Activated B cell treated with CpG ODN at 0.5 μM for 24 hours (primary cell): ENCODE measurements around the gene TMEM108. TPM values are rescaled to one million over a fixed set of nuclear protein-coding genes. Genes with fewer than 3 reads are reported as not detected.

ENCODE experiments used
- ATAC-seq: fragments of 200-7000 bp; cut with Tn5 transposase; one replicate; pipeline ENCODE4 v1.10.0; 2021; ENCODE audit warnings: low read depth, mild to moderate bottlenecking, moderate library complexity
- CTCF ChIA-PET: fragments of 350-600 bp; sonication (Branson Sonifier 250); formaldehyde crosslinking; loops from one replicate; lab custom pipeline; 2021; ENCODE audit warnings: antibody characterized with exemption; lab: Charles Lee
- POLR2A ChIA-PET: fragments of 350-600 bp; sonication (Branson Sonifier 250); formaldehyde crosslinking; loops from one replicate; lab custom pipeline; 2021; ENCODE audit warnings: antibody characterized with exemption; lab: Charles Lee
- DNase-seq: peaks from one replicate; pipeline ENCODE4 v3.0.0; 2022
- H3K27ac Mint-ChIP-seq: one replicate; pipeline ENCODE4 v1.8.0; 2020; ENCODE audit warnings: mixed read lengths
- H3K27me3 Mint-ChIP-seq: one replicate; pipeline ENCODE4 v1.8.0; 2021; ENCODE audit warnings: mixed read lengths
- H3K36me3 Mint-ChIP-seq: one replicate; pipeline ENCODE4 v1.8.0; 2021; ENCODE audit warnings: low read depth, mixed read lengths
- H3K4me1 Mint-ChIP-seq: one replicate; pipeline ENCODE4 v1.8.0; 2021; ENCODE audit warnings: mixed read lengths
- H3K4me3 Mint-ChIP-seq: one replicate; pipeline ENCODE4 v1.8.0; 2020; ENCODE audit warnings: mild to moderate bottlenecking, mixed read lengths
- H3K9me3 Mint-ChIP-seq: one replicate; pipeline ENCODE4 v1.8.0; 2020; ENCODE audit warnings: mixed read lengths
- intact Hi-C: fragments of 100-400 bp; cut with micrococcal nuclease; formaldehyde crosslinking; loops from one replicate; pipeline ENCODE4 v1.15.1; 2024
- total RNA-seq: library from RNA; stranded (reverse); gene quantifications from 2 replicates; pipeline ENCODE4 v1.2.3, GENCODE V29; 2022
- TF ChIP-seq, protein P1 (sequence below): fragments of 200-600 bp; IDR thresholded peaks from one replicate; pipeline ENCODE4 v1.8.0; 2022; ENCODE audit warnings: antibody characterized with exemption, mild to moderate bottlenecking

The TMEM108 gene
- total RNA-seq, 1 donor from 2014 or later: not detected

GRCh38 chr3:133249490-133249889, 211.3 kb downstream of the TMEM108 start:
- POLR2A ChIA-PET: no interaction called here
- H3K27ac Mint-ChIP-seq: no peak overlapping the region
- TF ChIP-seq, protein P1, sequence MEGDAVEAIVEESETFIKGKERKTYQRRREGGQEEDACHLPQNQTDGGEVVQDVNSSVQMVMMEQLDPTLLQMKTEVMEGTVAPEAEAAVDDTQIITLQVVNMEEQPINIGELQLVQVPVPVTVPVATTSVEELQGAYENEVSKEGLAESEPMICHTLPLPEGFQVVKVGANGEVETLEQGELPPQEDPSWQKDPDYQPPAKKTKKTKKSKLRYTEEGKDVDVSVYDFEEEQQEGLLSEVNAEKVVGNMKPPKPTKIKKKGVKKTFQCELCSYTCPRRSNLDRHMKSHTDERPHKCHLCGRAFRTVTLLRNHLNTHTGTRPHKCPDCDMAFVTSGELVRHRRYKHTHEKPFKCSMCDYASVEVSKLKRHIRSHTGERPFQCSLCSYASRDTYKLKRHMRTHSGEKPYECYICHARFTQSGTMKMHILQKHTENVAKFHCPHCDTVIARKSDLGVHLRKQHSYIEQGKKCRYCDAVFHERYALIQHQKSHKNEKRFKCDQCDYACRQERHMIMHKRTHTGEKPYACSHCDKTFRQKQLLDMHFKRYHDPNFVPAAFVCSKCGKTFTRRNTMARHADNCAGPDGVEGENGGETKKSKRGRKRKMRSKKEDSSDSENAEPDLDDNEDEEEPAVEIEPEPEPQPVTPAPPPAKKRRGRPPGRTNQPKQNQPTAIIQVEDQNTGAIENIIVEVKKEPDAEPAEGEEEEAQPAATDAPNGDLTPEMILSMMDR: no peak
- H3K9me3 Mint-ChIP-seq: no peaks in the 10 kb centered on the region
- ATAC-seq (no peak), DNase-seq (no peak)
- no peak overlapping the region for H3K4me3 Mint-ChIP-seq
- intact Hi-C loops: no loop called here
- H3K27me3 Mint-ChIP-seq: peaks cover 3% of the 10 kb centered on the region
- no peaks in the 10 kb centered on the region for H3K4me1 Mint-ChIP-seq
- CTCF ChIA-PET: no interaction called here
- no peaks in the 10 kb centered on the region for H3K36me3 Mint-ChIP-seq

DNA sequence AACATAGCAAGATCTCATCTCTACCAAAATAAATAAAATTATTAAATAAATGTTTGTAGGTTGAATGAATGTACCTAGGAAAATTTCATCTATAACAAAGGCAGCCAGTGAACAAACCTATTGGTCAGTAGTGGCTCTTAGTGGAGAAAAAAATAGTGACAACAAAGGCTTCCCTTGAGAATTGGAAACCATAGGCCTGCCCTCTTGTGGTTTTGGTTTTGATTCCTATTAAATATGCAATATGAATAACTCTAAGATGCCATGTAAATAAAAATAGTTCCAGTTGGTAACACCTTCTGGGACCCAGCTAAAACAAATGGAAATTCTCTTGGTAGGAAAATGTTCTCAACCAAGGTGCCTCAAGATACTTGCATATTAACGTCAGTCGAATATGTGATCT, 216.0 kb downstream of the TMEM108 start:
- H3K9me3 Mint-ChIP-seq: no peaks in the 10 kb centered on the region
- intact Hi-C loops: no loop called here
- H3K4me3 Mint-ChIP-seq: no peak overlapping the region
- H3K36me3 Mint-ChIP-seq: no peaks in the 10 kb centered on the region
- peaks cover 5% of the 10 kb centered on the region for H3K27me3 Mint-ChIP-seq
- H3K27ac Mint-ChIP-seq: no peak overlapping the region
- ATAC-seq (no peak), DNase-seq (no peak)
- TF ChIP-seq, protein P1: no peak
- no peaks in the 10 kb centered on the region for H3K4me1 Mint-ChIP-seq
- POLR2A ChIA-PET: no interaction called here
- CTCF ChIA-PET: no interaction called here

DNA sequence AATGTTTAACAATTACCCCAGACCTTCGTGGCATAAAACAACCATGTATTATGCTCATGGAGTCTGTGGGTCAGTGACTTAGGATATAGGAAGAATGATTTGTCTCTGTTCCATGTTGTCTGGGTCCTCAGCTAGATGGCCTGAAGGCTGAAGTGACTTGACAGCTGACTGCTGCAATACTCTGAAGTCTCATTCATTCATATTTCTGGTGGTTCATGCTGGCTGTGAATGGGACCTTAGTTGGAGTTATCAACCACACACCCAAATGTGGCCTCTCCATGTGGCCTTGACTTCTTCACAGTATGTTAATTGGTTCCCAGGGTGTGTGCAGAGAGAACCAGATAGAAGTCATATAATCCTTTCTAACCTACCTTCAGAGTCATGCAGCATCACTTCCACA, 216.5 kb downstream of the TMEM108 start:
- TF ChIP-seq, protein P1: no peak
- H3K4me3 Mint-ChIP-seq: no peak overlapping the region
- ChIA-PET POLR2A (no interaction called here), CTCF (no interaction called here)
- intact Hi-C loops: no loop called here
- ATAC-seq (no peak), DNase-seq (no peak)
- H3K27me3 Mint-ChIP-seq: peaks cover 5% of the 10 kb centered on the region
- H3K36me3 Mint-ChIP-seq: no peaks in the 10 kb centered on the region
- H3K9me3 Mint-ChIP-seq: no peaks in the 10 kb centered on the region
- no peaks in the 10 kb centered on the region for H3K4me1 Mint-ChIP-seq
- no peak overlapping the region for H3K27ac Mint-ChIP-seq

GRCh38 chr3:133256787-133257483, 218.7 kb downstream of the TMEM108 start:
- Mint-ChIP-seq H3K9me3 (no peaks in the 10 kb centered on the region), H3K4me1 (no peaks in the 10 kb centered on the region), H3K27ac (no peak overlapping the region), H3K4me3 (no peak overlapping the region), H3K36me3 (no peaks in the 10 kb centered on the region), H3K27me3 (peaks cover 2% of the 10 kb centered on the region)
- ChIA-PET POLR2A (no interaction called here), CTCF (no interaction called here)
- DNase-seq (no peak), ATAC-seq (no peak)
- TF ChIP-seq, protein P1: no peak
- intact Hi-C loops: no loop called here

GRCh38 chr3:133258358-133258757, 220.2 kb downstream of the TMEM108 start:
- intact Hi-C loops: no loop called here
- Mint-ChIP-seq H3K36me3 (no peaks in the 10 kb centered on the region), H3K4me1 (no peaks in the 10 kb centered on the region), H3K27me3 (peaks cover 2% of the 10 kb centered on the region), H3K4me3 (no peak overlapping the region), H3K9me3 (no peaks in the 10 kb centered on the region), H3K27ac (no peak overlapping the region)
- POLR2A ChIA-PET: no interaction called here
- DNase-seq (no peak), ATAC-seq (no peak)
- TF ChIP-seq, protein P1: no peak
- CTCF ChIA-PET: no interaction called here
